PFSK-1 (cell line): ENCODE data around the gene NPIPB6.

Source experiments
- POLR2AphosphoS5 ChIP-seq: IDR thresholded peaks from 2 replicates; pipeline ENCODE4 v1.6.1; 2012; ENCODE audit warnings: low read depth, mild to moderate bottlenecking, control low read depth, low read length, moderate library complexity
- SIN3A ChIP-seq: IDR thresholded peaks from 2 replicates; pipeline ENCODE4 v1.6.1; 2012; ENCODE audit warnings: mild to moderate bottlenecking, low read length, moderate library complexity, borderline replicate concordance; ENCODE audit not compliant: insufficient read depth
- TAF1 ChIP-seq: IDR thresholded peaks from 2 replicates; pipeline ENCODE4 v1.6.1; 2012; ENCODE audit warnings: low read length, control low read depth, borderline replicate concordance; ENCODE audit not compliant: insufficient read depth

GRCh38 chr16:28317040-28317880 lies 46.0 kb downstream of the NPIPB6 start:
- TF ChIP-seq TAF1 (no peak), SIN3A (no peak), POLR2AphosphoS5 (no peak)
